HEK293 (cell line): ENCODE data around the gene CDCP2.

Experiments used
- CTCF ChIP-seq: fragments of 450-650 bp; formaldehyde crosslinking; IDR thresholded peaks from 2 replicates; pipeline ENCODE4 v1.5.1; 2016; ENCODE audit warnings: missing biosample characterization, missing genetic modification characterization
- MZF1 ChIP-seq: fragments of 450-650 bp; formaldehyde crosslinking; IDR thresholded peaks from 2 replicates; pipeline ENCODE4 v1.5.1; 2017; ENCODE audit warnings: missing biosample characterization, missing genetic modification characterization, borderline replicate concordance
- REST ChIP-seq: fragments of 450-650 bp; formaldehyde crosslinking; IDR thresholded peaks from 2 replicates; pipeline ENCODE4 v1.5.1; 2016; ENCODE audit warnings: missing biosample characterization, missing genetic modification characterization
- YY1 ChIP-seq: fragments of 450-650 bp; formaldehyde crosslinking; IDR thresholded peaks from 2 replicates; pipeline ENCODE4 v1.5.1; 2018; ENCODE audit warnings: missing biosample characterization, missing genetic modification characterization
- ZNF157 ChIP-seq: fragments of 450-650 bp; formaldehyde crosslinking; IDR thresholded peaks from 2 replicates; pipeline ENCODE4 v1.5.1; 2016; ENCODE audit warnings: missing biosample characterization, missing genetic modification characterization
- ZNF2 ChIP-seq: fragments of 450-650 bp; formaldehyde crosslinking; IDR thresholded peaks from 2 replicates; pipeline ENCODE4 v1.5.1; 2016; ENCODE audit warnings: missing biosample characterization, missing genetic modification characterization
- ZNF274 ChIP-seq, 2 experiments: fragments of 200-500 bp in 1 of 2; fragments of 450-650 bp in 1 of 2; sonication (Bioruptor generic) in 1 of 2; formaldehyde crosslinking in 1 of 2; IDR thresholded peaks; 2 replicates each; pipeline versions ENCODE4 v1.5.1 to v1.6.1; 2014 to 2016; ENCODE audit warnings: borderline replicate concordance in 1 of 2, inconsistent platforms in 1 of 2, low read length in 1 of 2, missing biosample characterization in 1 of 2, missing genetic modification characterization in 1 of 2
- ZNF561 ChIP-seq: fragments of 450-650 bp; IDR thresholded peaks from 2 replicates; pipeline ENCODE4 v1.5.1; 2018; ENCODE audit warnings: missing biosample characterization, missing genetic modification characterization, borderline replicate concordance
- ZNF658 ChIP-seq: fragments of 450-650 bp; formaldehyde crosslinking; IDR thresholded peaks from 2 replicates; pipeline ENCODE4; 2016; ENCODE audit warnings: missing biosample characterization, missing genetic modification characterization

- TF ChIP-seq ZNF2 (tag by site-specific recombination) (no peak), CTCF (tag by site-specific recombination) (no peak), ZNF157 (no peak), MZF1 (no peak), ZNF658 (tag by site-specific recombination) (no peak), REST (tag by site-specific recombination) (no peak), ZNF274 (IDR thresholded peaks at IDR 0.05; ENCODE audit: low read length) (no peak), ZNF274 (tag by site-specific recombination; IDR thresholded peaks at IDR 0.05; ENCODE audit: borderline replicate concordance) (no peak), YY1 (tag by site-specific recombination) (no peak), ZNF561 (tag by site-specific recombination) (no peak)
Measured at GRCh38 chr1:54124472-54124871, 28.3 kb downstream of the CDCP2 start.
